Muscle layer of duodenum (tissue), 2 donors: Measurements from ENCODE around the gene C6orf89.

Source experiments
- H3K27ac ChIP-seq: one replicate; pipeline ENCODE4 v1.7.0; 2013; ENCODE audit warnings: mild to moderate bottlenecking, low read length
- H3K27me3 ChIP-seq: one replicate; pipeline ENCODE4 v1.7.0; 2013; ENCODE audit warnings: low read depth, mild to moderate bottlenecking, control low read depth, low read length
- H3K36me3 ChIP-seq, 2 donors: one replicate each; pipeline ENCODE4 v1.7.0; 2013; ENCODE audit warnings: low read length in 2 of 2, control low read depth in 1 of 2, mild to moderate bottlenecking in 1 of 2; ENCODE audit not compliant: insufficient read depth in 2 of 2, control insufficient read depth in 1 of 2
- H3K4me1 ChIP-seq, 2 donors: one replicate each; pipeline ENCODE4 v1.7.0; 2013; ENCODE audit warnings: low read length in 2 of 2, mild to moderate bottlenecking in 2 of 2, control low read depth in 1 of 2, moderate library complexity in 1 of 2; ENCODE audit not compliant: insufficient read depth in 2 of 2, control insufficient read depth in 1 of 2
- H3K4me3 ChIP-seq, 2 donors: one replicate each; pipeline ENCODE4 v1.7.0; 2013; ENCODE audit warnings: low read length in 2 of 2, low read depth in 1 of 2, mild to moderate bottlenecking in 1 of 2
- H3K9me3 ChIP-seq, 2 donors: one replicate each; pipeline ENCODE4 v1.7.0; 2013; ENCODE audit warnings: low read length in 2 of 2, control low read depth in 1 of 2, mild to moderate bottlenecking in 1 of 2; ENCODE audit not compliant: control insufficient read depth in 1 of 2
- donor health status: healthy.

C6orf89 gene

DNA sequence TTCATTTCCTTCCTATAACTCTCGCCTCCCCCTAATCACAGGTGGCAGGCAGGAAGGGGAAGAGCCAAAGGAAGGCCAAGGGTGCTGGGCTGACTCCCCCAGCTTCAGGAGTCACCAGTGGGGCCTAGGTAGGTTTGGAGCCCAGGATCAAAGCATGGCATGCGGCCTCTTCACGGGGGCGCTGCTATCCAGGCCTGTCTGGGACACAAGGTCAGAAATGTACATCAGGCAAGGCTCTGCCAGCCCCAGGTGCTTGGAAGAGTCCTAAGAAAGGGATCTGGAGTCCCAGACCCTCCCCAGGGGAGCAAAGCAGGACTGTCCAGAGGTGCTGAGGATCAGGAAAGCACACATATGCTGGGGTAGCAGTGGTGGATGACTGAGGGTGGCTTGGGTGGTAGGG lies 79.2 kb downstream of the C6orf89 start:
- Histone ChIP-seq H3K4me1 (peaks cover 0 to 14% of the 10 kb centered on the region in 2 donors), H3K36me3 (peaks cover 23 to 39% of the 10 kb centered on the region in 2 donors), H3K27ac (no peak overlapping the region)

DNA sequence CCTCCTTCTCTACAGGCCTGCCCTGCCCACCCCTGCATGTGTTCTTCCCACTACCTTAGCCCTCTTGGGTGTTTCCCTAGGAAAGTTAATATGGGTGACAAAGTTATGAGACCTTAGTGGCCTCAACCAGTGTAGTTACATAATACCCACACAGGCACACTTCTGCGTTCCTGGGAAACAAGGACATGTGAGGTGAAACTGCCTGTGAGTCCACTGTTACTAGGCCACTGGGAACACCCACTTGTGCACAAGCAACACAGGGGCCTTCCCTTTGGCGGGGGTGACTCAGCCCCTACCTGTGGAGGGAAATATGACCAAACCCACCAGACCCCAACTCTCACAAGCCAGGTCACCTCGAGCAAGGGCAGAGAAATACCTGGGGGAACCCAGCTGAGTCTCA lies 81.5 kb downstream of the C6orf89 start:
- H3K36me3 ChIP-seq = peaks cover 47 to 63% of the 10 kb centered on the region in 2 donors
- peaks cover 0 to 11% of the 10 kb centered on the region in 2 donors for H3K4me1 ChIP-seq

More for the DNA sequence above, 79.2 kb downstream of the C6orf89 start:
- Histone ChIP-seq H3K9me3 (no peaks in the 10 kb centered on the region), H3K4me3 (no peak overlapping the region), H3K27me3 (no peaks in the 10 kb centered on the region)

DNA sequence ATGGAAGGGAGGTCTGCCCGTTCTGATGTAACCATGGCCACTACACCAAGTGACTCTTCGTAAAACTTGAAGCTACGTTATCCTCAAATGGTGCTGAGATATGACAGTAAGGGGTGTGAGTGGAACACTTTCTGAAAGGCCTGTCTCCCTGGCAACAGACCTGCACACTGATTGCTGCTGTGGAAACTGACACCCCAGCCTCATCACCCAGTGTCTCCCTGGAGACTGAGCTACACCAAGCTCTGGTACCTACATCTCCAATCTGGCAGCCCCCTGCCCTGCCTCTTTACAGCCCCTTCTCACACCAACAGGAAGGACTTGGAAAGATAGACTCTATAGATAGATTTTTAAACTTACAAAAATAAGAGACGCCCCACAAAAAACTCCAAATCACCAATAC lies 82.0 kb downstream of the C6orf89 start:
- no peak overlapping the region for H3K27ac ChIP-seq

More for the DNA sequence above, 81.5 kb downstream of the C6orf89 start:
- Histone ChIP-seq H3K9me3 (no peaks in the 10 kb centered on the region), H3K27me3 (no peaks in the 10 kb centered on the region), H3K4me3 (no peak overlapping the region), H3K27ac (no peak overlapping the region)

DNA sequence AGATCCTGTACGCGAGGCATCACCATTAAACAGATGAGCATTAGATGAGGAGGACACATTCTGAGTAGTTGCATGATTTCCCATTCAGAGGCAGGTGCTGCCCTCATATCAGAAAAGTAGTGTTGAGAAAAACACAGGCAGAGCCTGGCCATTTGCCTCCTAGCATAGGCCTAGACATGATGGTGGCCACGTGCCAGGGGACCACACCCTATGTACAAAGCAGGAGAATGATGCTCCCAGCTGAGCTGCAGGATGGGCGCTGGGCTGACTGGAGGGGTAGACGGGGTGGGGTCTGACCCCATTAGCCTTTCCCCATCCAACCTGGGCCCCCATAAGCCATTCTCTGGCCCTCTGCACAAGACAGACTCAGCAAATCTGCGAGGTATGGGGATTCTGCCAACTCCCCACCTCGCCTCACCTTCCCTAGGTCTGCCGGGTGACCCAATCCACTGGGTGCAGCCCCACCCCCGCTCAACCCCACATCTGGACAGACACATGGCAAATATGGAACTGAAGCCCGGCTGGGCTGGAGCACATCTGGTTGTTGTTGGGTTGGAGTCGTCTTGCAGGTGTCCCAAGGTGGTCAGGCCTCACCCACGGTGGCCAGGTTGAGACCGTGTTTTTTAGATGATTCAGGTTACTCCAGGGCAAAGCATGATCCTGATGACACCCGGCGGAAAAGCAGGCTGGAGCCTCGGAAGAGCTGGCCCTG lies 82.7 kb downstream of the C6orf89 start:
- H3K4me3 ChIP-seq = no peak overlapping the region
- peaks cover 0 to 10% of the 10 kb centered on the region in 2 donors for H3K4me1 ChIP-seq
- no peaks in the 10 kb centered on the region for H3K27me3 ChIP-seq
- H3K36me3 ChIP-seq = peaks cover 58 to 73% of the 10 kb centered on the region in 2 donors
- H3K27ac ChIP-seq = no peak overlapping the region
- H3K9me3 ChIP-seq = no peaks in the 10 kb centered on the region

More for the DNA sequence above, 82.0 kb downstream of the C6orf89 start:
- no peaks in the 10 kb centered on the region for H3K27me3 ChIP-seq
- peaks cover 52 to 67% of the 10 kb centered on the region in 2 donors for H3K36me3 ChIP-seq
- peaks cover 0 to 11% of the 10 kb centered on the region in 2 donors for H3K4me1 ChIP-seq
- H3K4me3 ChIP-seq = no peak overlapping the region
- H3K9me3 ChIP-seq = no peaks in the 10 kb centered on the region

DNA sequence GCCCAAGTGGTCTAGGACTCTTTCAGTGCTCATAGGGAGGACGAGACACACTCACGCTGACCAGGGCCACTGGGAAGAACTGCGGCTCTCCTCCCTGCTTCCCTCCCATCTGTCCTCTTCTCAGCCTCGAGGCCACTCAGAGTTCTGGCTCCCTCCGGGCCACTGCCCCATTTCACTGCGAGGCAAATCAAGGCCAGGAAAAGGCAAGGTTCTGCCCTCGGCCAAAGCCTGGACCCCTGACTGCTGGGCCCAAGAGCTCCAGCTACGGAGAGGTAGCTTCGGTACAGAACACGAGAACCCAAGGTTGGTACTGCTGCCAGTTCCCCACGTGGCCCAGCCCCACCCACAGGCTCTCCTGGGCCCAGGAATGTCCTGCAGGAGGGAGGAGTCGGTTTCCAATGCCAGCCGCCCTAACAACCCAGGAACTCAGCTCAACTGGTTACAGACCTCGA lies 83.5 kb downstream of the C6orf89 start:
- Histone ChIP-seq H3K4me1 (peaks cover 0 to 2% of the 10 kb centered on the region in 2 donors), H3K9me3 (no peaks in the 10 kb centered on the region), H3K27me3 (no peaks in the 10 kb centered on the region), H3K27ac (no peak overlapping the region), H3K36me3 (peaks cover 64 to 81% of the 10 kb centered on the region in 2 donors), H3K4me3 (no peak overlapping the region)

DNA sequence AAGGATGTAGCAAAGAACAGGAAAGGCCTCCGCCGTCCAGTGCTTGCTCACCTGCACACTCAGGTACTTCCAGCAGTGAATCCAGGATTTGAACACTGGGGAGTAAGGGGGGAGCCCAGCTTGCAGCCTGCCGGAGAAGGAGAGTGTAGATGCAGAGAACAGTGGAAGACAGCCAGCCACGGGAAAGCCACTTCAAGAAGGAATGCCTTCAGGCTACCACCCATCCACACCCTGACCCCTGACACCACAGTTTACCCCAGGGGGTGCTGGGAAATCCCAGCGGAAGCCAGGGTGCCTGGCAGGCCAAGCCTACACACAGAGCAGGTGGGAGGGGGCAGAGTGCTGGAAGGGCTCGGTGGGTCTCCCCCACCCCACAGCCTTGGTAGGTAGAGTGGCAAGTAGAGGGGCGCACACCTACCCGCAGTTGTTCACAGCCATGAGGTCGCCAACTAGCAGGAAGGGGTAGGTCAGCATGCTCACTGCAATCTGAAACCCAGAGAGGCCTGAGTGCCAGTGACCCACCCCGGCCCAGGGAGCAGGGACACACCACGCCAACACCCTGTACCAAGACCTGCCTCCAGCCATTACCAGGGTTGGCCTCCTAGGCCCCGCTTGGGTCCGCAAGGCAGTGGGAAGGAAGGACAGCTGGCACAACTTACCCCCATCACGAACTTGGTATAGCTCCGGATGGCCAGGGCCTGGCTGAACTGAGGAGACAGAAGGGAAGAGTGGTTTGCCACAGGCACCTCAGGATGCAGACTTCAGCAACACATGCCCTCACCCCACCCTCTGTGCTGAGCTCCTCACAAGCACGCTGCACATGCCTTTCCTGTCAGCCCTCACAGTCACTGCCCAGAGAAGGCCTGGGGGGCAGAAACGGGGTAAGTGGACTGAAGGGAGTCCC lies 84.5 kb downstream of the C6orf89 start:
- H3K27me3 ChIP-seq = no peaks in the 10 kb centered on the region
- H3K27ac ChIP-seq = no peak overlapping the region
- H3K4me3 ChIP-seq = no peak overlapping the region
- H3K9me3 ChIP-seq = no peaks in the 10 kb centered on the region
- no peaks in the 10 kb centered on the region for H3K4me1 ChIP-seq
- H3K36me3 ChIP-seq = peaks cover 74 to 91% of the 10 kb centered on the region in 2 donors

DNA sequence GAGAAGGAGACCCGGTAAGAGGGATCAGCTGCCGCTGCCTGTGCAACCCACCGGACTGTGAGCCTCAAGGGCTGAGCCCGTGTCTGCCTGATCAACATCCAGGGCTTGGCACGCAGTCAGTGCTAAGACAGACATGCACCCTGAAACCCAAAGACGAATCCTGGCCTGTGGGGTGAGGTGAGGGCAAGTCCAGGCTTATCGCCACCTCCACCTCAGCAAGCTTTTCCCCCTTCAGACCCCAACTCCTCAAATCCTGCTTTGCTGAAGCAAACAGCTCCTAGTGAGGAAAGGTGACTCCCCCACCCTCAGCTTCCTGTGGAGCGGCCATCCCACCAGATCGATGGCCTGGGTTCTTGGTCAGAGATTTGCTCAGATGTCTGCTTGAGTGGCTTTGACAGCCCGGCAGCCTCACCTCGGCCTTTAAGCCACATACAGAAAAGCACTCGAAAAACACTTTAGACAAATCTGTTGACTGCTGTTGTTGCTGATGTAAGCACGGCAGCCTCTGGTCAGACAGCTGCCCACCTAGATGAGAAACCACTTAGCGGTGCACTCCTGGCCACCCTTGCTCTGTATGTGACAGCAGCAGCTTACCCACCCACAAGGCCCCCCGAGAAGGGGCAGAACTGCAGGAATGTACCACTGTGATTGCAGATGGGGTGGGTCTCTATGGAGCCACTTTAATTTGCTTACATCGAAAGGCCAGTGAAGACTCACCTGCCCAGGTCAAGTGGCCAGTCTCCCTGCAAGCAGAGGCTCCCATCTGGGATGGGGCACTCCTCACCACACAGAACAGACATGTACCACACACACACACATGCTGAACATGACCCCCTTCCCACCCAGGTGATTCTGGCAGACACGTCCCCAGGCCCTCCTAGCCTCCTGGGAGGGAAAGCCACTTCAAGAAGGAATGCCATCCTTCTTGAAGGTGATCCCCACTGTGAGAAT lies 85.4 kb downstream of the C6orf89 start:
- H3K36me3 ChIP-seq = peaks cover 83 to 99% of the 10 kb centered on the region in 2 donors
- no peaks in the 10 kb centered on the region for H3K4me1 ChIP-seq
- H3K9me3 ChIP-seq = no peaks in the 10 kb centered on the region
- H3K4me3 ChIP-seq = no peak overlapping the region
- H3K27ac ChIP-seq = no peak overlapping the region
- H3K27me3 ChIP-seq = no peaks in the 10 kb centered on the region

DNA sequence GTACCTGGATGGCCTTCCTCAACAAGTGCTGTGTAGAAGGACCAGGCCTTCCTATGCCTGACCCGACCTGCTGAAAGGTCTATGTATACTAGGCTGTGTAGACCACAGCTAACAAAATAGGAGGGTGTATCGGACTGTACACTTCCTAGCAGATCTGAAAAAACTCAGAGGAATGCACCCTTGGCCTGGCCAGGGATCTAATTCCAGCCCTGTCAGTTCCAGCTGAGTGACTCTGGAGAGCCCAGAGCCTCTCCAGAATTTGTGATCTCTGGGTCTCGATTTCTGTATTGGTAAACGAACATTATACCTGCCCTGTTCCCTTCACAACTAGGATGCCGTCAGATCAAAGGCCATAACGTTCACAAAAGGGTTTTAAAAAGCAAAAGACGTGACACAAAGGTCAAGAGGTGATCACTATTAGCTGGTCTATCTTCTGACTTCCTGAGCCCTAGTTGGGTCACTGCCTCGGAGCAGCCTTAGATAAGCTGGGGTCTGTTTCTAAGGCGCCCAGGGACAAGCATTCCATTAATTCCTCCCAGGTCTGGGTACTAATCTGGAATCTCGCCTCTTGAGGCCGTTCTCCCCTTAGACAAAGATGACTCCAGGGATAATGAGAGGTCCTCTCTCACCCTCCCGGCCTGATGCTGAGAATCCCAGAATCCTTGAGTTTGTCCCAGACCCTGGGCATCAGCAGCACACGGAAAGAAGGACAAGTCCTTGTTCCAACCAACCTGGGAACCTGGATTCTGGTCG lies 86.3 kb downstream of the C6orf89 start:
- H3K36me3 ChIP-seq = peaks cover 91 to 99% of the 10 kb centered on the region in 2 donors
- no peaks in the 10 kb centered on the region for H3K4me1 ChIP-seq
- H3K27ac ChIP-seq = no peak overlapping the region
- H3K4me3 ChIP-seq = no peak overlapping the region
- no peaks in the 10 kb centered on the region for H3K27me3 ChIP-seq
- H3K9me3 ChIP-seq = no peaks in the 10 kb centered on the region

DNA sequence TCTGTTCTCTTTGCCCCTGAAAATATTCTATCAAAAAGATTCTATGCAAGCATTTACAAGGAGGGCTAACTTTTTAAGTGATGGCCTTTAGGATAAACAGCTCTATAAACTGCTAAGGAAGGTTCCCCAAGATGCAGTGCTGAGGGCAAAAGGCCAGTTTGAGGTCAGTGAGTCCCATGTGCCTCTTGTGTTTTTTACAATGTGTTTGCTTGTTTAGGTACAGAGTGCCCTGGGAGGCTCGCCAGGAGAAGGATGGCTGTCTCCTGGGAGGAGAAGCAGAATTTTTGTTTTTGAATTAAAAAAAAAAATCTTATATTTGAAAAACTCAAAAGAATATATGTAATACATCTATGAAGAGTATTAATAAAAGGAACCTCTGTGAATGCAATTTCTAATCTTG lies 87.4 kb downstream of the C6orf89 start:
- Histone ChIP-seq H3K27ac (no peak overlapping the region), H3K4me3 (no peak overlapping the region), H3K9me3 (no peaks in the 10 kb centered on the region), H3K27me3 (no peaks in the 10 kb centered on the region), H3K36me3 (peaks cover 95 to 99% of the 10 kb centered on the region in 2 donors), H3K4me1 (no peaks in the 10 kb centered on the region)

DNA sequence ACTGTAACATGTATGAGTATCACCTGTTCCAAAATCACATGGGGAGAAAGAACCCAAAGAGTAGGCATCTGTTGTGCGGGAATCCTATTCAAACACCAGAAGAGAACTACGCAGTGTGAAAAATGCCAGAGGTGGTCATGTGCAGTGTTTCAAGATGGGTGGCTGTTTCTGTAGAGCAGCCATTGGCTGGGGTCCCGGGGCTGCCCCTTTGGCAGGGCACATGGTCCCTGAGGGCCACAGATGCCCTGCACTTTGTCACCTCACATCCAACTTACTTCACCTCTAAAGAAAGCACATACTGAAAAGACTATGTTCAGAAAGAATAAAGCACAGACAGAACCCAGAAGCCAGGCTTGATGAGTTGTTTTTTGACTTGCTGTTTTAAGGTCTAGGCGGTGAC lies 87.9 kb downstream of the C6orf89 start:
- H3K27ac ChIP-seq = no peak overlapping the region
- peaks cover 92 to 99% of the 10 kb centered on the region in 2 donors for H3K36me3 ChIP-seq
- no peaks in the 10 kb centered on the region for H3K9me3 ChIP-seq
- H3K4me3 ChIP-seq = no peak overlapping the region
- no peaks in the 10 kb centered on the region for H3K27me3 ChIP-seq
- no peaks in the 10 kb centered on the region for H3K4me1 ChIP-seq
